CMK (cell line): ENCODE results near the gene FANCD2.
"Not testable (repeated sequence)": the region's sequence is repeated elsewhere in the genome, so short reads cannot be mapped to it uniquely, and the experiment has no call there.

Experiments used
- DNase-seq: peaks from one replicate; pipeline ENCODE4 v3.0.0-alpha.2; 2010; ENCODE audit warnings: low read depth

The FANCD2 gene

DNA sequence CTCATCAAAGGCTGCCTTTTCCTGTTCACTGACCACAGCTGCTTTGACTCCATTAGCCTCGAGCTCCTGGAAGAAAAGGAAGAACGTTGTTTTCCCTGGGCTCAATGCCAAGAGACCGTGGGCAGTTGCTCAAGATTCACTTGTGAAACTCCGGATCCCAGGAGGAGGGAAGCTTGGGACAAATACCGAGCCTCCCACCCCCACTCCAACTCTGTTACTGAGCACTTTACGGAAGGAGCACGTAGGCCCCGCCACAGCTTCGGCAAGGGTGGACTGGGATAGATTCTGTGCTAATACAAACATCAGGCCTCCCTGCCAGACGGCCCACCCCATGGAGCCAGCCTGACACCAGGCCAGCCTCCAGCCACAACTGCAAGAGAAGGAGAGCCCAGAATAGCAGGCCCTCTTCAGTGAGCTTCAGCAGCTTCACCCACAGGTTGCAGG is 10.8 kb upstream of the FANCD2 start:
- no peak for DNase-seq

DNA sequence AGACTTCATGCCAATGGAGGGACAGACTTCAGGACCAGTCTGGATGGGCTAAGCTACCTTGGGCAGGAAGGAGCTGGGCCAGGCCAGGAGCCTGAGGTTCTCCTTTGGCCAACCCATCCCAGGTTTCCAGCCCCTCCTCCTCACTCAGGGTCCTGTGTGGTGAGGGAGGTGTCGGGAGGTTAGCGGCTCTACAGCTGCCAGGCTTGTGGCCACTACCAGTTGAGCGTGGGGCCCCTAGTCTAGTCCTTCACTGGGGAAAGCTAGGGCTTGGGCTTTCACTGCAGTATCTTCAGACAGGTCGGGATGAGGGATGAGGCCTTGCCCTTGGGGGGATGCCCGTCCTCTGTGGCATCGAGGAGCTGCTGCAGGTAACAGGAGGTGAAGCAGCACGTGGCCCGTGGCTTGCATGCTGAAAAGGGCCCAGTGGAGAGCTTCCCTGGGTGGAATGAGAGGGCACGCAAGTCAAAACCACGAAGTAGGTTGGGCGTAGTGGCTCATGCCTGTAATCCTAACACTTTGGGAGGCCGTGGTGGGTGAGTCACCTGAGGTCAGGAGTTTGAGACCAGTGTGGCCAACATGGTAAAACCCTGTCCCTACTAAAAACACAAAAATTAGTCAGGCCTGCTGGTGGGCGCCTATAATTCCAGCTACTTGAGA is 8.5 kb upstream of the FANCD2 start:
- DNase-seq: no peak

DNA sequence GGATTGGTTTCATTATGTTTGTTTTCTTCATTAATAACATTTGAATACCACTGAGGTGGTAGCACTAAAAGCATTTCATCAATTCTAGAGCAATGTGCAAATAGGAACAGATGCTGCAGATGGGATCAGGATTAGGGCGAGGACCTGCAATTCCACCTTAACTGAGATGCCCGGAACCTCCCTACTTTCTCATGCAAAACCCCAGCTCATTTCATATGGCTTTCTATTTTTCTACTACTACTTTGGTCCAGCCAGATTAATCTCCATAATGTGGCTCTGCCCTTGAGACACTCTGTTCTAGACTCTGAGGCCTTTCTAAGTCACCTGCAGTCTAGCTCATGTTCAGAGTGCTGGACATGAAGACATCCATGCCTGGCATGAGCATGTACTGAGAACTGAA is 7.4 kb upstream of the FANCD2 start:
- DNase-seq: not testable (repeated sequence)

DNA sequence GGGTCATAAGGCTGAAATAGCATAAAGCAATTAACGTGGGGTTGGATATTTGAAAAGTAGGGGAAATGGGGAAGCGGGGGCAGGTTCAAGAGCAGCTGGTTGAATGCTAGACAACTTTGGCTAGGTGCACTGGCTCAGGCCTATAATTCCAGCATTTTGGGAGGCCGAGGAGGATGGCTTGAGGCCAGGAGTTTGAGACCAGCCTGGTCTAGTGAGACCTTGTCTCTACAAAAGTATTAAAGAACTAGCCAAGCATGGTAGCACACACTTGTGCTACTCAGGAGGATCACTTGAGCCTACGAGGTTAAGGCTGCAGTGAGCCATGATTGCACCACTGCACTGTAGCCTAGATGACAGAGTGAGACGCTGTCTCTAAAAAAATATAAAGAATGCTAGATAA is 6.9 kb upstream of the FANCD2 start:
- no peak for DNase-seq

DNA sequence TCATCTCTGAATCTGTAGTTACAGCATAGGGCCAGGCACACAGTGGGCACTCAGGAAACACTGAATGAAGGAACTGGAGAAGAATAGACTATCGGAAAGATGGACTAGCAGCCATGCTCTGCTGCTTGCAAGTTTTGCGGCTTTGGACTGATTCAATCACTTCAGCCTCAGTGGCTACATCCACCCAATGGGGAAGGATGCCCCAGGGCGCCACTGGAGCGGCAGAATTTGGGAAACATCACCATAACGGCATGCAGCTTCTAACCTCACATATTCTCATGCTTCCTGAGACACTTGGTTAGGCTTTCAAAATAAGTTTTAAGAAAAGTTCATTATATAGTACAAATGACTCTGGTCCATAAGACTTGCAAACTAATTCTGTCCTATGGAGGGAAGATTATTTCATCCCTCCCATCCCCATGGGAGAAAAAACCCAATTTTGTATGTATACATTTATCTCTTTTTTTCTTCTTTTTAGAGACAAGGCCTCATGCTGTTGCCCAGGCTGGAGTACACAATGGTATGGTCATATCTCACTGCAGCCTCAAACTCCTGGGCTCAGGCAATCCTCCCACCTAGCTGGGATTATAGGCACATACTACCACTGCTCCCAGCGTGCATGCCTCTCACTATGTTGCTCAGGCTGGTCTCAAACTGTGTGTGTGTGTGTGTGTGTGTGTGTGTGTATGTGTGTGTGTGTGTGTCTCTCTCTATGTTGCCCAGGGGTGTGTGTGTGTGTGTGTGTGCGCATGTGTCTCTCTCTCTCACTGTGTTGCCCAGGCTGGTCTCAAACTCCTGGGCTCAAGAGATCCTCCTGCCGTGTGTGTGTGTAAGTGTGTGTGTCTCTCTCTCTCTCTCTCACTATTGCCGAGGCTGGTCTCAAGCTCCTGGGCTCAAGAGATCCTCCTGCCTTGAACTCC is 4.1 kb upstream of the FANCD2 start:
- DNase-seq: no peak

DNA sequence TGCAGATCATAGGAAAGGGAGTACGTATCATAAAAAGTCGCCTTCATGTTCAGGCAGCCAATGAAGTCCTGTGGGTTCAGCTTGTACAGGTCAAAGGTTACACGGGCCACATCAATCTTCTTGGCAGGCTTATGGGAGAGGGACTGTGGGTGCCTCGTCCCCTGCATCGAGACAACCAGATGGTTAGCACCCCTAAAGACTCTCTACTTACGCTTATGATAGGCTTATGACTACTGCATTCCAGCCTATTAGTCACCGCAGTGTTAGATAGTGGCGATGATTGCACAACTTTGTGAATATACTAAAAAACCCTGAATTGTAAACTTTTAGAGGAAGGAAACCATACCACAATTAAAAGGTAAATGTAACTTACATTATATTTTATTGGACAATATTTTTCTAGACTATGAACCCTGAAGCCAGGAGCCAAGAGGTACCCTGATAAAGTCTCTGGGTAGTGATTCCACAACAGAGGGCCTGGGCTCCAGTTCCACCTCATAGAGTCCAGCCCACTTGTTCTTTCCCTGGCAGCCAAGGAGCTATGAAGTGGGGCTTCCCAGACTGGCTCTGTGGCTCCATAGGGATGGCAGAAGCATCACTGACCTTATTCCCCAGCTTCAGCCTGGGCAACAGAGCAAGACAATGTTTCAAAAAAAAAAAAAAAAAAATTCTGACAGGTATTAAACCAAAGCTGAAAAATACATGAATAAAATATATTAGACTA is 2.5 kb upstream of the FANCD2 start:
- no peak for DNase-seq

DNA sequence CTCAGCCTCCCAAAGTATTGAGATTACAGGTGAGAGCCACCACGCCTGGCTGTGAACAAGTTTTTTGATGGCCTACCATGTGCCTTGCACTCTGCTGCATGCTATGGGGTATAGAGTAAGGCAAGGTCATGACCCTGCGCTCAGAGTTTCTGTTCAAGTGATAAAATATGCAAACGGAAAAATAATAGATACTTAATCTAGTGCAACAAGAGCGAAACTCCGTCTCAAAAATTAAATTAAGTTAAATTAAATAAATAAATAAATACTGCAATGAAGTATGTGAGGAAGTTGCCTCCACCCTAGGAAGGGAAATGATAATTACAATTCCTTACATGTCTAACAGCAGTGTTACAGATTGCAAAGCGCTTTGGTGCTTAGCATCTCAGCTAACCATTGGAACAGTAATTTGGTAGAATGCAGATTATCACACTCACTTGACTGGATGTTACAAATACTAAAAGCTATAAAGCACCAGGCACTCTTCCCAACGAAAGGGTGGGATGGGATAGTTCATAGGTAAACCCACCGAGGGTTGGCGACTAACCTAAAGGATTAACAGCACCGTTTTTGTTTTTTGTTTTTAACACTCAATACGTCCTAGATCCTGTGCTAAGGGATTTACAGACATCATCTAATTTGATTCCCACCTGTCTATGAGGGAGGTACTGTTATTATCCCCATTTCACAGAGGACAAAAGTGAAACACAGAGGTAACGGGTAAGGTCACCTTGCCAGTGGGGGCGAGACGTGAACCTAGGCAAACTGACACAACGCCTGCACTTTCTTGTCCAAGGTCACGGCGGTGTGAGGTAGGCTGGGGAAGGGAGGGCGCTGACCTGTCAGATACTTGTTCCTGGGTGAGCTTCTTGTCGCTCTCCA is 793 bp upstream of the FANCD2 start:
- DNase-seq: no peak

DNA sequence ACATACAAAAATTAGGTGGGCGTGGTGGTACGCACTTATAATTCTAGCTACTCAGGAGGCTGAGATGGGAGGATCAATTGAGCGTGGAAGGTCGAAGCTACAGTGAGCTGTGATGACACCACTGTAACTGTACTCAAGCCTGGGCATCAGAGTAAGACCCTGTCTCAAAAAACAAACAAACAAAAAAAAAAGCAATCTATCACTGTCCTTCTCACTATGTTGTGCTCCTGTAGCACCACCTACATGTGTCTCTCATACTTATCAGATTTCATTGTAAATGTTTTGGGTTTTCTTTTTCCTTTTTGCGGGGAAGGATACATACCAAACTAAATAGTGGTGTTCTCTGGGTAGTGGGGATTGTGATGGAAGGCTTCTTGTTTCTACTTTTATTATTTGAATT is 14.8 kb downstream of the FANCD2 start:
- no peak for DNase-seq

DNA sequence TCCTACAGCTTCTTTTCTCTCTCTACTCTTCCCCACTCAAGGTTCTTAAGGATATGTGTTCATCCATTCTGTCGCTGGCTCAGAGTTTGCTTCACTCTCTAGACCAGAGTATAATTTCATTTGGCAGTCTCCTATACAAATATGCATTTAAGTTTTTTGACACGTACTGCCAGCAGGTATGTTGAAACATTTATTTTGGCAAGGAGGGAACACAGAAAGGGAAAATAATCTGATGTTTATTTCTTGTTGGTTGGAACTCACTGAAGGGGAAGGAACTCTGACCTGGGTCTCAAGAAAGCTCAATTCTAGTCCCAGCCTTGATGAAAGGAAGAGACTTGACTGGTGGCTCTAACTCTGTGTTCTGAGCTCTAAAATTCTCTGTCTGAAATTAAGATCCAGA is 21.6 kb downstream of the FANCD2 start:
- no peak for DNase-seq

DNA sequence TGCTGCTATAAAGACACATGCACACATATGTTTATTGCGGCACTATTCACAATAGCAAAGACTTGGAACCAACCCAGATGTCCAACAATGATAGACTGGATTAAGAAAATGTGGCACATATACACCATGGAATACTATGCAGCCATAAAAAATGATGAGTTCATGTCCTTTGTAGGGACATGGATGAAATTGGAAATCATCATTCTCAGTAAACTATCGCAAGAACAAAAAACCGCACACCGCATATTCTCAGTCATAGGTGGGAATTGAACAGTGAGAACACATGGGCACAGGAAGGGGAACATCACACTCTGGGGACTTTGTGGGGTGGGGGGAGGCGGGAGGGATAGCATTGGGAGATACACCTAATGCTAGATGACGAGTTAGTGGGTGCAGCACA is 26.8 kb downstream of the FANCD2 start:
- DNase-seq: not testable (repeated sequence)

DNA sequence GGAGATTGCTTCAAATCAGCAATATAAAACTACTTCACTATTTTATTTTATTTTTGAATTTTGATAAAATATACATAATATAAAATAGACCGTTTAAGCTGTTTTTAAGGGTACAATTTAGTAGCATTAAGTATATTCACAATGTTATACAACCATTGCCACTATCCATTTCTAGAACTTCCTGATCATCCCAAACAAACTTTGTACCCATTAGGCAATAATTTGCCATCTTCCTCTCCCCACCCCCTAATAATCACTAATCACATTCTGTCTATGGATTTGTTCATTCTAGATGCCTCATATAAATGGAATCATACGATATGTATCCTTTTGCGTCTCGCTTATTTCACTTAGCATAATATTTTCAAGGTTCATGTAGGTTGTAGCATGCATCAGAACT is 28.9 kb downstream of the FANCD2 start:
- DNase-seq: no peak

DNA sequence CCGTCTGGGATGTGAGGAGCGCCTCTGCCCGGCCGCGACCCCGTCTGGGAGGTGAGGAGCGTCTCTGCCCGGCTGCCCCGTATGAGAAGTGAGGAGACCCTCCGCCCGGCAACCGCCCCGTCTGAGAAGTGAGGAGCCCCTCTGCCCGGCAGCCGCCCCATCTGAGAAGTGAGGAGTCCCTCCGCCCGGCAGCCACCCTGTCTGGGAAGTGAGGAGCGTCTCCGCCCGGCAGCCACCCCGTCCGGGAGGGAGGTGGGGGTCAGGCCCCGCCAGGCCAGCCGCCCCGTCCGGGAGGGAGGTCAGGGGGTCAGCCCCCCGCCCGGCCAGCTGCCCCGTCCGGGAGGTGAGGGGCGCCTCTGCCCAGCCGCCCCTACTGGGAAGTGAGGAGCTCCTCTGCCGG is 43.8 kb downstream of the FANCD2 start:
- not testable (repeated sequence) for DNase-seq

DNA sequence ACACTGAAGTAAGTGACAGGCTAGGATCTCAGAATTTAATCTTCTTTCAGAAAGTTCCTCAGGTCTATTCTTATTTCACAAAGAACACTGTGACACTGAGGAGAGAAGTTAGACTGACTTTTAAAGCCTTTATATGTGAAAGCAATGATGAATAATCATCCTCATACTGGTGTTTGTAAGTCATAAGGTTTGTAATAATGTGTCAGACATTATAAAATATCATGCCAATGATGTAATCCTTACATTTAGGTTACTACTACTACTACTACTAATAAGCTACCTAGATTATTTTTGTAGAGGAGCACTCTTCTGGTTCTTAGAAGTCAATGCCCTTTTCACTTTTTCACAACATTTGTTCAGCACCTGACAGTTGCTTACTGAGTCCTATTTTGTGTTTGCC is 48.4 kb downstream of the FANCD2 start:
- DNase-seq: no peak

DNA sequence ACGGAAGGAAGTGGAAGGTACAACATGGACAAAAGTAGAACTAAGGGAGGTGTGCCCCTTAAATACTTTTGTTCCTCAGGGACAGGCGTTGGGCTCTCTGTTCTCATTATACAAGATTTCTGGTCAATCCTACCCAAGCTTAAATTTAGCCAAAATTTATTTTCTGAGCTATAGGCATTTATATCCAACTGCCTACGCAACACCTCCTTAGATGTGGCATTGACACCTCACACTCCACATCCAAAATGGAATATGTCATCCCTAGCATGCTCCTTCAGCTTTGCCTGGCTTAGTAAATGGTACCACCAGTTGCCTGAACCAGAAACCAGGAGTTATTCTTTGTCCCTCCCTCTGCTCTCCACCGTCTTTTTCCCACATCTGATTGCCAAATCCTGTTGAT is 55.6 kb downstream of the FANCD2 start:
- no peak for DNase-seq

DNA sequence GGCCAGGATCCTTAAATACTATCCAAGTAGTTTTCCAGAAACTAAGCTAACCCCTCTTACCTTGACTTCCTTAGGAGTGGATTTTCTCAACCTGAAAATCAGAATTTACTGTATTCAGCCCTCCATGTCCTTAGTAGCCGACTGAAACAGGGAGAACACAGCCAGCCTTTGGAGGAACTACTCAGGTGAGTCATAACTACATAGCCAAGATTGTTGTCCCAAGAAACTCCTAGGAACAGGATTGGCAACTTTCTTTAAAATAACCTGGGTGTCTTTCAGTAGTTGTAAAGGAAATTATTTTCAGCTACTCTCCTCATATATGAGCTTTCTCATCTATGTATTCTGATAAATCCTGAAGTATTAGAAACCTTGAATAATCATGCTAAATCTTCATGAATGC is 59.5 kb downstream of the FANCD2 start:
- no peak for DNase-seq

DNA sequence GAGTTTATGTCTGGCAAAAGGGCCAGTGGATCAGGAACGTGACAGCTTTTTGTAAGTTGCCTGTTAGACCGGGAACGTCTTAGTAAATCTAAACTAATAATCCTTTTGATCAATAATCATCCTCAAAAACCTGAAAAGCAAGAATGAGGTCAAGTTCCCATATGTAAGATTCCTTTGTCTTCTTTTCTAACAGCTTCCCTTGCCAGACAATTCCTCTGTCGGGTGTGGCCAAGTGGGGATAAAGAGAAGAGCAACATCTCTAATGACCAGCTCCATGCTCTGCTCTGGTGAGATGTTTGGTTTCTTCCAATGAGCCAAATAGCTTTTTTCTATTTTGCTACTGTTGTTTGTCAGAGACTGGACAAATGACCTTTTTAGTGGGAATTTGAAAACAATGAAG is 62.0 kb downstream of the FANCD2 start:
- DNase-seq: no peak

DNA sequence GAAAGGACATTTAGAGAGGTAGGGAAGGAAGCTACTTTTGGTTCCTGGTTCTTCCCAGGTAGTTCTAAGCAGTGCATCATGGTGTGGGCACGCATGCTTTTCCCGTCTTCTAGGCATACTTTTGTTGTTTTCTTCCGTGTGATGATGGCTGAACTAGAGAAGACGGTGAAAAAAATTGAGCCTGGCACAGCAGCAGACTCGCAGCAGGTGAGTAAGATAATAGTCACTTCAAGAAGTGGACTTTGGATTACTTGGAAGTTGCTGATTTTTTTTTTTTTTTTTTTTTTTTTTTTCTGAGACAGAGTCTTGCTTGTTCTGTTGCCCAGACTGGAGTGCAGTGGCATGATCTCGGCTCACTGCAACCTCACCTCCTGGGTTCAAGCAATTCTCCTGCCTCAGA is 63.9 kb downstream of the FANCD2 start:
- no peak for DNase-seq

DNA sequence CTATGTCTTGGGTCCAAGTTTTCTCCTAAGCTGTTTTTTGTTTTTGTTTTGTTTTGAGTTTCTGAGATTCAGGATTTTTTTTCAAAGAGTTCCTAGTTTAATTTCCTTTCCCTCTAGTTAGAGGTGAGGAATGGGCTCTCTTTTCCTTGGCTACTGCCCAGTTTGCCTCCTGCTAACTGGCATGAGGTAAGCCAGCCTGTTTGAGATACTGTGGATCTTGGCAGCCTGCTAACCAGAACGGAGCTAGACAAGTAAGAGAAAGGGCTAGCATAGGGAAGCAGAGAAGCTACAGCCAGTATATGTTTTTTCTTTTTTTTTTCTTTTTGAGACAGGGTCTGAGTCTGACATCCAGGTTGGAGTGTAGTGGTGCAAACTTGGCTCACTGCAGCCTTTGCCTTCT is 64.5 kb downstream of the FANCD2 start:
- DNase-seq: not testable (repeated sequence)

DNA sequence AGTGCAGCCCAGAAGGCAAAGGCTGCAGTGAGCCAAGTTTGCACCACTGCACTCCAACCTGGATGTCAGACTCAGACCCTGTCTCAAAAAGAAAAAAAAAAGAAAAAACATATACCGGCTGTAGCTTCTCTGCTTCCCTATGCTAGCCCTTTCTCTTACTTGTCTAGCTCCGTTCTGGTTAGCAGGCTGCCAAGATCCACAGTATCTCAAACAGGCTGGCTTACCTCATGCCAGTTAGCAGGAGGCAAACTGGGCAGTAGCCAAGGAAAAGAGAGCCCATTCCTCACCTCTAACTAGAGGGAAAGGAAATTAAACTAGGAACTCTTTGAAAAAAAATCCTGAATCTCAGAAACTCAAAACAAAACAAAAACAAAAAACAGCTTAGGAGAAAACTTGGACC is 65.2 kb downstream of the FANCD2 start:
- DNase-seq: not testable (repeated sequence)

DNA sequence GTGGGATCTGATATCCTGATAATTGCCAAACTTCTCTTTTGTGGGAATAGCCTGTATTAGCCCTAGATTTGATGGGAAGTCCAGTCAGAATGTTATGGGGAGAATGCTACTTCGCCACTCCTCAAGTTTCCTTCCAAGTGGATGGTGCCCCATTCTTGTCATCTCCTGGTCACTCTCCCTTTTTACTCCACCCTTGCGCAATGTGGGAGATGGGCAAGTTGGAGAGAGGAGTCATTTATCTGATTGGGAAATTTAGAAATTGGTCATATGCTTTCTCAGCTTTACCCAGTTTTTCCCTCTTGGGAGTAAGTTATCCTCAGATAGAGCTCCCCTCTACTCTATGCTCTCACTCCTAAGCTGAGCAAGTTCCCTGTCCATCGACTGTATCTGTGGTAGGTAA is 67.4 kb downstream of the FANCD2 start:
- DNase-seq: no peak

DNA sequence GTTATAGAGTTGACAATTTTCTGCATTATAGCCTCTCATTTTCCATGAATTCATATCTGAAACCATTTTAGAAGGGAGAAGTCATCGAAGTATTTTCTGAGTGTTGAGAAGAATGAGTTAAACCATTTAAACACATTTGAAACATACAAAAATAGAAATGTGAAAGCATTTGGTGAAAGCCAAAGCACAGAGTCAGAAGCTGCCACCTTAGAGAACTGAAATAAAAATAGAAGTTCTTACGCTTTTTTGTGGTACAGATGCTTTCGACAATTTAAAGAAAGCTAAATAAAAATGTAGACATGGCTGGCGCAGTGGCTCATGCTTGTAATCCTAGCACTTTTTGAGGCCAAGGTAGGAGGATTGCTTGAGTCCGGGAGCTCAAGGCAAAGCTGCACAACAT is 72.8 kb downstream of the FANCD2 start:
- no peak for DNase-seq

DNA sequence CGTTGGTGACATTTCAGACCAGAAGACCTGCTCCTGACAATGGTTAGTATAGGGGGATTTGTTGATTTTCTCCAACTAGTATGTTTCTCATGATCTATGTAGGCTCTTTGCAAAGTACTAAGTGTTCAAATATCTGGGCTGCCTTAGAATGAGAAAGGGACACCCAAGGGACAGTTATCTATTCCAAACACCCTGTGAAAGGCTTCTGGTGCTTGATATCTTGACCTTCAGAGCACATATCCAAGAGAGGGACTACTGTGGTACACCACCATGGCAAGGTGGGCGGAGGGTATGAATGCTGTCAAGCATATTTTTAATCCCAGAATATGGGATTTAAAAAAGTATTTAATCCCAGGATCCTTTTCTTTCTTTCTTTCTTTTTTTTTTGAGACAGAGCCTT is 80.7 kb downstream of the FANCD2 start:
- no peak for DNase-seq
